Left lung (tissue), 10 donors: ENCODE results near the gene MBD6. TPM values are rescaled to one million over a fixed set of nuclear protein-coding genes. Genes with fewer than 3 reads are reported as not detected.

ENCODE experiments used
- ATAC-seq: fragments of 200-7000 bp; cut with Tn5 transposase; one replicate; pipeline ENCODE4 v1.9.1; 2020; ENCODE audit warnings: moderate library complexity
- DNase-seq, 4 donors: peaks; one replicate each; pipeline ENCODE4 v3.0.0-alpha.2; 2013 to 2020
- H3K27ac ChIP-seq, 2 donors: fragments of 200-600 bp; sonication (generic) in 1 of 2; one replicate each; pipeline versions ENCODE4 v1.5.0 to v1.8.0; 2020 to 2021
- H3K27me3 ChIP-seq, 2 donors: fragments of 200-600 bp; sonication (generic) in 1 of 2; one replicate each; pipeline versions ENCODE4 v1.5.0 to v1.8.0; 2020 to 2021
- H3K36me3 ChIP-seq, 2 donors: fragments of 200-600 bp; sonication (generic) in 1 of 2; one replicate each; pipeline versions ENCODE4 v1.5.0 to v1.8.0; 2020 to 2021
- H3K4me1 ChIP-seq, 2 donors: fragments of 200-600 bp; one replicate each; pipeline ENCODE4 v1.8.0; 2021
- H3K4me3 ChIP-seq, 2 donors: fragments of 200-600 bp; sonication (generic) in 1 of 2; one replicate each; pipeline versions ENCODE4 v1.5.0 to v1.8.0; 2020 to 2021; ENCODE audit warnings: mild to moderate bottlenecking in 1 of 2
- H3K9me3 ChIP-seq, 2 donors: fragments of 200-600 bp; sonication (generic) in 1 of 2; one replicate each; pipeline versions ENCODE4 v1.5.0 to v1.8.0; 2020 to 2021
- intact Hi-C, 2 donors: fragments of 100-400 bp; cut with DNase I; formaldehyde crosslinking; loops; one replicate each; pipeline versions ENCODE4 v1.11.2 to v1.14.2; 2022
- polyA plus RNA-seq, 6 donors: library from polyadenylated mRNA; unstranded; fragments of 120-200 nt; gene quantifications; one replicate each; pipeline ENCODE4 v1.2.1, GENCODE V29; 2013; ENCODE audit not compliant: insufficient read length in 6 of 6
- total RNA-seq, 2 donors: library from RNA; stranded (reverse); fragmentation: NEBNext Ultra II Directional; extraction: Animal tissue kit (Norgen Biotek cat#: 25700); gene quantifications; one replicate each; pipeline ENCODE4 v1.2.1, GENCODE V29; 2021
- TF ChIP-seq, protein P1 (sequence below), 2 donors: fragments of 200-600 bp; sonication (generic) in 1 of 2; IDR thresholded peaks; one replicate each; pipeline versions ENCODE4 v1.5.0 to v1.8.0; 2021; ENCODE audit warnings: antibody characterized with exemption in 2 of 2
- donor health status: DM: no; HTN: yes; CAD: no.
- donor health status: DM: no; HTN: no; CAD: no.

MBD6 gene
- total and polyA plus RNA-seq, 8 donors, result 61.3 to 111 (median 73.2) TPM

DNA sequence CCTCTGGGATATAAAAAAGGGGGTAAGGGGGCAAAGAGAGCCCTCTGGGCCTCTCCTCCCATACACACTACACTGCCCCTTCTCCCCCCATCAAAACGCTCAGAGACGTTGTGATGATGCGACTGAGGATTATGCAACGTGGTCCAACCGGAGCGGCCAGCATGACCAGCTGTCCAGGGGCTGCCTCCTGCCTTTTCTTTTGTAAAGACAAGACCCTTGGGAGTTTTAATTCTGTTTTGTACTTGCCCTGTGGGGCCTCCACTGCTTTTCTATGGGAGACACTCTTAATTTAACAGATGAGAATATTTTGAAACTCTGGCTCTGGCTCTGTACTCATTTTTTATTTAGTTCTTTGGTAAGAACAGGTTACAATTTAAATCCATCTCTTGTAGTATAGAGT is 7.2 kb downstream of the MBD6 start:
- no peaks in the 10 kb centered on the region for H3K9me3 ChIP-seq
- H3K27ac ChIP-seq, result no peak overlapping the region
- peaks cover 3 to 14% of the 10 kb centered on the region in 2 donors for H3K4me1 ChIP-seq
- no peak for DNase-seq
- intact Hi-C loops, result no loop called here
- ATAC-seq, result no peak
- TF ChIP-seq, protein P1, sequence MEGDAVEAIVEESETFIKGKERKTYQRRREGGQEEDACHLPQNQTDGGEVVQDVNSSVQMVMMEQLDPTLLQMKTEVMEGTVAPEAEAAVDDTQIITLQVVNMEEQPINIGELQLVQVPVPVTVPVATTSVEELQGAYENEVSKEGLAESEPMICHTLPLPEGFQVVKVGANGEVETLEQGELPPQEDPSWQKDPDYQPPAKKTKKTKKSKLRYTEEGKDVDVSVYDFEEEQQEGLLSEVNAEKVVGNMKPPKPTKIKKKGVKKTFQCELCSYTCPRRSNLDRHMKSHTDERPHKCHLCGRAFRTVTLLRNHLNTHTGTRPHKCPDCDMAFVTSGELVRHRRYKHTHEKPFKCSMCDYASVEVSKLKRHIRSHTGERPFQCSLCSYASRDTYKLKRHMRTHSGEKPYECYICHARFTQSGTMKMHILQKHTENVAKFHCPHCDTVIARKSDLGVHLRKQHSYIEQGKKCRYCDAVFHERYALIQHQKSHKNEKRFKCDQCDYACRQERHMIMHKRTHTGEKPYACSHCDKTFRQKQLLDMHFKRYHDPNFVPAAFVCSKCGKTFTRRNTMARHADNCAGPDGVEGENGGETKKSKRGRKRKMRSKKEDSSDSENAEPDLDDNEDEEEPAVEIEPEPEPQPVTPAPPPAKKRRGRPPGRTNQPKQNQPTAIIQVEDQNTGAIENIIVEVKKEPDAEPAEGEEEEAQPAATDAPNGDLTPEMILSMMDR (IDR thresholded peaks at IDR 0.05), result no peak
- H3K27me3 ChIP-seq, result no peaks in the 10 kb centered on the region
- H3K4me3 ChIP-seq, result no peak overlapping the region
- peaks cover 0 to 100% of the 10 kb centered on the region in 2 donors for H3K36me3 ChIP-seq

DNA sequence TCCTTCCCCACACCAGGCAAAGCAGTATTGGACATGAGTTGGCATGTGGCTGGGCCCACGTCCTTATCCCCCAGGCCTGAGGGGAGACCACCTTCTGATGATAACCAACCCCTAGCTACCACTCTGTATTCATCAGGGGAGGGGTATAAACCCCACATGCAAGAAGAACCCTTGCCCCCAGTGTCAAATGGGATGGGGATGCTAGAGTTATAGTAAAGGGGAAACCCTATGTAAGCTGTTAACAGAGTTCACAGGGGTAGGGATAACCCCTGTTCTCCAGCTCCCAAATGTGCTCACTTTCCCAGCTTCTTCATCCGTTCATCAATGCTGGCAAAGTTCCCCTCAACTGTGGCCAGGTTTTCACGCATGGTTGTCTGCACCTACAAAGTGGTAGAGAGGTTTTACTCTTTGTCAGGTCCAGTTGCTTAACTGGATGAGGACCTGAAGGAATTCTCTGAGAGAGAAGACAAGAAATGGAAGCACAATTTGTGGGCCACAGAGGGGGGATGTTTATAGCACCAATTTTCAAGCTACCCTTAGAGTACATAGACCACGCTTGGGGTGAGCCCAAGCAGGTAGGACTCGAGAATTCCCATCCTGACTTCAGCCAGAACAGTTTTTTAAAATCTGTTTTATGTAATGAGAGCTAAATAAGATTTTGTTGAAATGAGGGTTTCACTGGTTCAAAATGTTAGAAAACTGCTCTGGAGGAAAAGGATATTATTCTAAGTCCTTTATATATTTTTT is 7.9 kb downstream of the MBD6 start:
- peaks cover 0 to 100% of the 10 kb centered on the region in 2 donors for H3K36me3 ChIP-seq
- ATAC-seq, result no peak

DNA sequence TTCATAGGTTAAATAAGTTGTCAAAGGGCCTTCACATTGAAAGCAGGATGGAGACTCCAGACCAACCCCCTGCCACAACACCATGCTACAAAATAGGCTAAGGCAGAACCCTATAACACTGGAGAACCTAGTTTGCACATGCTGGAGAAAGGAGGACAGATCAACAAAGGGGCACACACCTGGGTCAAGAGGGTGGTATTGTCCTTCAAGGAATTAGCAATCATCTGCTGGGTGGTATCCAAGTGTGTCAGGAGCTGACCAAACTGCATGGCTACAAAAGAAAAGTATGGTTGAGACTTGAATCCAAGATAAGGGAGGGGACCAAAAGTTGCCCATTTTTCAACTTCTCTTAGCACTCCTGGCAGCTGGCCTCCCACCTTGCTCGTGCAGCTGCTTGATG is 9.2 kb downstream of the MBD6 start:
- Histone ChIP-seq H3K4me3 (no peak overlapping the region), H3K27me3 (no peaks in the 10 kb centered on the region), H3K9me3 (no peaks in the 10 kb centered on the region), H3K4me1 (no peaks in the 10 kb centered on the region), H3K36me3 (peaks cover 0 to 90% of the 10 kb centered on the region in 2 donors), H3K27ac (no peak overlapping the region)
- no peak for ATAC-seq
- DNase-seq, result no peak
- TF ChIP-seq, protein P1 (IDR thresholded peaks at IDR 0.05), result no peak
- intact Hi-C loops, result no loop called here

More for the DNA sequence above, 7.9 kb downstream of the MBD6 start:
- no peaks in the 10 kb centered on the region for H3K27me3 ChIP-seq
- TF ChIP-seq, protein P1 (IDR thresholded peaks at IDR 0.05), result no peak
- intact Hi-C loops, result no loop called here
- no peak overlapping the region for H3K27ac ChIP-seq
- DNase-seq, result no peak
- peaks cover 0 to 6% of the 10 kb centered on the region in 2 donors for H3K4me1 ChIP-seq
- no peaks in the 10 kb centered on the region for H3K9me3 ChIP-seq
- no peak overlapping the region for H3K4me3 ChIP-seq

DNA sequence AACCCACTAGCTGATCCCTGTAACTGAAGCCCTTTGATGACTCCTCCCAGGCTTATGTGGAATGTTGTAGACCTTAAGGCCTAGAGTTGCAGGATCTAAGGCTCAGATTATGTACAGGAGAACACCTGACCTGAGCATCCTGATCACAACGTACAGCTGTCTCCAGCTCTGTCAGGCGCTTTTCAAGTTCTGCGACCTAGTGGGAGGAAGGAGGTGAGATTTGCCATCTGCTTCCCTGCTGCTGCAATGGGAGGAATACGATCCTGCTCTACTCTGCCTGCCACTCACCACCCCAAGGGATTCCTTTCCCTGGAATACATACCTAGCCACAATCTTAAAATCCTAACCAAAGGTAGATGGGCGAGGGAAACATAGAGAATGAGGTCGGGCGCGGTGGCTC is 10.5 kb downstream of the MBD6 start:
- Histone ChIP-seq H3K27ac (no peak overlapping the region), H3K9me3 (no peaks in the 10 kb centered on the region), H3K4me3 (no peak overlapping the region), H3K36me3 (peaks cover 0 to 86% of the 10 kb centered on the region in 2 donors), H3K4me1 (no peaks in the 10 kb centered on the region), H3K27me3 (no peaks in the 10 kb centered on the region)
- TF ChIP-seq, protein P1 (IDR thresholded peaks at IDR 0.05), result no peak
- DNase-seq (no peak), ATAC-seq (no peak)
- intact Hi-C loops, result no loop called here

DNA sequence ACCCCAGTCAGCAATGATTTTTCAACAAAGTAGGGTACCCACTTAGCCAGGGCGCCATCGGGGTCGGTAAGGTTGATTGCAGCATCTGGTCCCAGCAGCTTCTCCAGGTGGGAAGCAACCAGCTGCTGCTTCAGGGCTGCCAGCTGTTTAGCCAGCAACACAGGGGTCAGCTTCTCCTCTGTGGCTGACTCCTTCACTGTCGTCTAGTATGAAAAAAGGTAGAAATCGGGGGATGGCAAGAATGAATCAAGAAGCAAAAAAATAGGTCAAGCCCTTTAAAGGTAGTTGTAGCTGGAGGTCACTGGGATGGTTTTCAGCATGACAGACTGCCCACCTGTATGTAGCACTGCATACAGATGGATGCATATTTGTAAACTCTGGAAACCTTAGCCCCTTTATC is 11.6 kb downstream of the MBD6 start:
- H3K27ac ChIP-seq, result no peak overlapping the region
- H3K27me3 ChIP-seq, result no peaks in the 10 kb centered on the region
- no peaks in the 10 kb centered on the region for H3K9me3 ChIP-seq
- ATAC-seq (no peak), DNase-seq (no peak)
- H3K36me3 ChIP-seq, result peaks cover 0 to 86% of the 10 kb centered on the region in 2 donors
- no peak overlapping the region for H3K4me3 ChIP-seq
- TF ChIP-seq, protein P1 (IDR thresholded peaks at IDR 0.05), result no peak
- intact Hi-C loops, result no loop called here
- H3K4me1 ChIP-seq, result no peaks in the 10 kb centered on the region
